Fibroblast of gingiva (primary cell): ENCODE measurements around the gene MEOX1.
"Not testable (repeated sequence)": the region's sequence is repeated elsewhere in the genome, so short reads cannot be mapped to it uniquely, and the experiment has no call there.

ENCODE experiments used
- DNase-seq: peaks from one replicate; pipeline ENCODE4 v3.0.0-alpha.2; 2011; ENCODE audit warnings: low read depth

Gene MEOX1

DNA sequence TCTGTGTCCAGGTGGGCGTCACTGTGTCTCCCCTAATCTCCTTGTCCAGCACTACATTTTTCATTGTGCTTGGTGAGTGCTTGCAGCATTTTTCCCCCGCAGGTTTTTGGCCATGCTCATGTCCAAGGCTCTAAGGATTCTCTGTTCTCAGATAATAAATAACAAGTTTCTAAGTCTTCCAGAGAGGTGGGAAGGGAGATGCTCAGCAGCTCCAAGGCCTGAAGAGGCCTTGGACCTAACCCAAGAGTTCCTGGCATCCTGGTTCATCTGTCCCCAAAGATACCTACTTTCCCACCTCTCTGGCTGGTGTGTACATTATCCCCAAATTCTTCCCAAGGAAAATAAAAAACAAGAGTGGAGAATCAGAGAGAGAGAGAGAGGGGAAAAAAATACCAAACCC is 45.3 kb downstream of the MEOX1 start:
- DNase-seq: no peak

DNA sequence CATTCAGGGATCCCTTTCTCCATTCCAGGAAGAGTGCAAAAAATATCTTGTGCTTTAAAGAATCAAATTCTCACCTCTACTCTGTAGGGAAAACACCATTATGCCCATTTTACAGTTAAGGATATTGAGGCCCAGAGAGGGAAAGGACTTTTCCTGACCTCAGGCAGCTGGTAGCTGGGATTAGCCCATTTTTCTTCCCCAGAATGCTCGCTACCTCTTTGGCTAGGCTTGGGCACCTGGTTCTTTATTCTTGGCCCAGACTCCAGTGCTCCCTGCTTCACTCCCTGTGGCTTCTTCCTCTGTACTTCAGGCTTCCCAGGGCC is 45.7 kb downstream of the MEOX1 start:
- no peak for DNase-seq

DNA sequence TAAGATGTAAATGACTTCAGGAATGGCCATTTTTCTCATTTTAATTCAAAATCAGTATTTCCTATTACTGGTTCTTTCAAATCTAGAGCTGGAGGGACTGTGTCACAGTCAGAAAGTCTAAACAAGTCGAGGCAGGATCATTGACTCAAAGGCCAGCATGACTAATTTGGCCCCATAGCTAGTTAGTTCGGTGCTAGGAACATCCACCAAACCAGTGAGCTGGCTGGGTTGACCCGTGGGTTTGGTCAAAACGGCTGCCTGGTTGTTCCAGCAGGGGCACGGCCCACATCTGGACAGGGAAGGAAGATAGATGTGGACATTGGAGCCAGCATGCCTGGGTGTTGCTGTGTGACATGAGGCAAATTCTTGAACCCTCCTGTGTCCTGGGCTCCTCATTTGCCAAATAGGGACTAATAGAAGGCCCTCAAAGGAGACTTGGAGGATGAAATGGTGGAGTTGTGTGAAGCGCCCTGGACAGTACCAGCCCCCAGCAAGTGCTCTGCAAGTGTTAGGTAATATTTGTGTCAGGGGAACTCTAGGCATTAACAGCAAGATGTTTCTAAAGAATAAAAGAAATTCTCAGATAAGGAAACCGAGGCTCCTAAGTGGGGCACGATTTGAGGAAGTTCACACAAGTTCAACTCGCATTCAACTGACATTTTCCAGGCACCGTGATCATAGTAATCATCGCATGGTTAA is 46.2 kb downstream of the MEOX1 start:
- DNase-seq: no peak

DNA sequence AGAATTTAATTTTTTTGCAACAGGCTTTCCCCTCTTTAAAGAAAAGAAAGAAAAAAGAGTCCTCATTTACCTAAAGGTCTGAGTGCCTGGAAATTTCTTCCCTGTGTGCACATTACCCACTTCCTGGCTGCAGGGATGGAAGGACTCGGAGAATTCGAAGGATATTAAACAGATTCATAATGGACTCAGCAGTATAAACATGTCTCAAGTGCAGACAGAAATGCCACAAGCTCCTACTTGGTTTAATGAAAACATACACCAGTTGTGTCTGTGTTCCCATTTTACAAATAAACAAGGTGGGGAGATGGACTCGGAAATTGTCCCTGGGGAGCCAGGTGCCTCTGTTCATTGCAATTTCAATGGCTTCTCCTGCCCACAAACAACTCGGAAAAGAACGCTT is 47.2 kb downstream of the MEOX1 start:
- DNase-seq: no peak

DNA sequence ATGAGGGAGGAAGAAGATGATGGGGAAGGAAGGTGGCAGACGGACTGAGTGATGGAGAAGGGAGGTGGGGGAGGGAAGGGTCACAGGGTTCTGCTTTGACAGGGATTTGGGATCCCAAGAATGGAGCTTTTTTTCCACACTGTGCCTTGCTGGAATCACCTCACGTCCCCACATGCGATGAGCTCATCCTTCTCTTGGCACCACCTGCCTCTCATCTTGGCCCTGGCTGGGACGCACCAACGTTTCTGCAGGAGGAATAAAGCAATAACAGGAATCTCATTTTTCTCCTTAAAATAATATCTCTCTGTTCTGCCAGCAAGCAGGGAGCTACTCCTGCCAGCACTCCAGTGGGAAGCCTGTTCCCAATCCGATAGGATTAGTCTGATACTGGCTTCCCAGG is 47.8 kb downstream of the MEOX1 start:
- DNase-seq: no peak

DNA sequence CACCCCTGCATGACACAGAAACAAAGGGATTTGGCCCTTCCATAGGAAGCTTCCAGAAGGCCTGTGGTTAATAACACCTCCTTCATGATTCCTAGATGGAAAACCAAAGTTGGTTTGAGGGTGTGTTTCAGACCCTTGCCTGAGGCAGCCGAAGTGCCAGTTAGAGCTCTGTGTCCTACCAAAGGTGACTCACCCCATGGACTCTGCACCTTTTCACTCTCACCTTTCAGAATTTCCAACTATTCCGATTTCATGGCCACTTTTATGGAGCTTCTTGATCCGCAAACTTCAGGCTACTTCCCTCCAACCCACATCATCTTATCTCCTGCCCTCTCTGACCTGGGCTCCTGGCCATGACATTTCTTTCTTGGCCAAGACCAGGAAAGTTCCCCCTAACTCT is 49.2 kb downstream of the MEOX1 start:
- DNase-seq: no peak

DNA sequence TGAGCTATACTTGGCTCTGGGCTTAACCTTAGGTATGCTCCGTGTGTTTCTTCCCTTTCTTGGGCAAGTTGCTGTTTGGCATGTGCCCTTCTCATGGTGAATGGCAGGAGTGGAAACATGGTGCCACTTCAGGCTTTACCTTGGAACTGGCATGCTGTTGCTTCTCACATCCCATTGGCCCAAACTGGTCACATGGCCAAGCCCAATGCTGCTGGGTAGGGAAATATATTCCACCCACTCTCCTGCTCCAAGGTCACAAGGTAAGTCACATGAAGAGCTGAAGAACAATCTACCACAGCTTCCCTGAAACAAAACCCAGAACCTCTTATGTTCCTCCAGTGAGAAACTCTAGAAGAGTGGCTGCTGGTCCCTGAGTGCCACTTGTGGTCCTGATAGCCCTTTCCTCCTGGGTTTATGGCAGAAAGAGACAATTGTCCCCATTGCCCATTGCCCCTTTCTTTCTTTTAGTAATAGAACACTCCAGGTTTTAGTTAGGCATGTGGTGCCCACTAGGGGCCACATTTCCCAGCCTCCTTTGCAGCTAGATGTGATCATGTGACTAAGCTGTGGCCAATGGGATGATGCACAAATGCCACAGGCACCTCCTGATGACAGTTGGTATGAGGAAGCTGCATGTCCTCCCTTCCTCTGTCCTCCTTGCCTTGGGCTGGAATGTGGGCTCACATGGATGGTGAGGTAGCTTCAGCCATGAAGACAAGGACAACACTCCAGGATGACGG is 50.3 kb downstream of the MEOX1 start:
- no peak for DNase-seq

DNA sequence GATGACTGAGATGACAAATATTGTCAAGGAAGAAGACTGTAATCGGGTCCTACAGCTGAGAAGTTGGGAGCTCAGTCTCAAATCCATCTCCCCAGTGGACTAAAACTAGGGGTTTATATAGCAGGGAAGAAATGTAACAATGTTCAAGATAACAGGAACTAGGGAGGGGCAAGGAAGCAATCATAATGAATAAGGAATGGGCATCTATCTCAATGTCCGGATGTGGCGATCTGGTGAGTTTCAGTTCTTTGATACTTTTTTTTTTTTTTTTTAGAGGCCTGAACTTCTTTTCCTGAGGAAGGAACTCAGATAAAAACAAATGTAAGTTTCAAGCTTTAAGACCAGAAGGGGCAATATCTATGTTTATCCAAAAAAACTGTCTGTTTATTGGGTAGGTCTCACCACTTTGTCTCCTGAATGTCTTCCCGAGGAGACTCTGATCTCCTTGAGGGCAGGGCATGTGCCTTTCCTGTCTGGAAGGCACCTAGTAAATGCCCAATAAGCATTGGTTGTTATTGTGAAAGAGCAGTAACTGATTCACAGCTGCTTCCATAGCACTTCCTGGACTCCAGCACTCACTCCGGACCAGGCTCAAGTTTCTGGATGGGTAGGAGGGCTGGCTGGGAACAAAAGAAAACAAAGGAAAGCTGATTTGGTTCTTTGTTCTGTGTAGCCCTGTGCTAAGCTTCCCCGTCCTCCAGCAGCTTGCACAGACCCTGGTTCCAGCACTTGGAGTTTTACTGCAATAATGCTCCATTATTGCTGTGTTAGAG is 51.9 kb downstream of the MEOX1 start:
- no peak for DNase-seq

DNA sequence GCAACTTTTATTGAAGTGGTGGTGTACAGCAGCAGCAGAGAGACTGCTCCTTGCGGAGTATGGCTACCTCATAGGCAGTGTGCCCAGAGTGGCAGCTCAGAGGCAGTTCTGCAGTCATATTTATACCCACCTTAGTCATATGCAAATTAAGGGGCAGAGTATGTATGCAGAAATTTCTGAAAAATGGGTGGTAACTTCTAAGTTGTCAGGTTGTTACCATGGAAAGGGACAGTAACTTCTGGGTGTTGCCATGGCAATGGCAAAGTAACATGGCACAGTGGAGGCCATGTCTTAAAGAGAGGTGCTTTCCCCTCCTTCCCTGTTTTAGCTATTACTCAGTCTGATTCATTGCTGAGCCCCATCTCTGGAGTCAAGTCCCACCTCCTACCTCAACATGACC is 53.4 kb downstream of the MEOX1 start:
- DNase-seq: no peak

DNA sequence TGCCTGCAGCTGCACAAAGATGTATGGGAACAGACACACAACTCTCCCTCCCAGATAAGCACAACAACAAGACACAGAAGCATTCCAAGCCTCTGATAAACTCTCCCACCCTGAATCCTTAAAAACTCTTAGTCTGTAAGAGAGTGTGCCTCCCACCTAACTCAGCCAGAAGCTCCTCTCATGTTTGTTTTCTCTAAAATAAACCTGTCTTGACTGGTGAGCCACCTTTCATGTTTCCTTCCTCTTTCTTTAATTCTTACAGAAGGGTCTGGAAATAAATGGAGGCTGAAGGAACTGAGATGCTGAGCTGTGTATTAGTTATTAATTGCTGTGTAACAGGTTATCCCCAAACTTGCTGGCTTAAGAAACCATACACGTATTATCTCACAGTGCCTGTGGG is 57.2 kb downstream of the MEOX1 start:
- DNase-seq: no peak

DNA sequence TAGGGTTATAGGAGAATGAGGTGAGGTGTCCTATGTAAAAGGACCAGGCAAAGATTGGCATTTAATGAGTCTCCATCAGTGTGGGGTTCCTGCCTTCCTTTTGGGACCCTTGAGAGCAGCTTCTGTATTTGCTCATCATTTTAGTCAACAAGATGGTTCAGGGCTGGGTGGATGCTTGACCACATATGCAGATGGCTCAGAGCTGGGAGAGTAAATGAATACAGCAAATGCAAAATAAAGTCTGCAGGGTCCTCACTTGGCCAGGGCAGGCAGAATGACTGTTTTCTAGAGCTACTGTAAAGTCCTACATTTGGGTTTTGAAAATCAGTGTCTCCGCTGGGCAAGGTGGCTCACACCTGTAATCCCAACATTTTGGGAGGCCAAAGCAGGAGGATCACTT is 58.4 kb downstream of the MEOX1 start:
- no peak for DNase-seq

DNA sequence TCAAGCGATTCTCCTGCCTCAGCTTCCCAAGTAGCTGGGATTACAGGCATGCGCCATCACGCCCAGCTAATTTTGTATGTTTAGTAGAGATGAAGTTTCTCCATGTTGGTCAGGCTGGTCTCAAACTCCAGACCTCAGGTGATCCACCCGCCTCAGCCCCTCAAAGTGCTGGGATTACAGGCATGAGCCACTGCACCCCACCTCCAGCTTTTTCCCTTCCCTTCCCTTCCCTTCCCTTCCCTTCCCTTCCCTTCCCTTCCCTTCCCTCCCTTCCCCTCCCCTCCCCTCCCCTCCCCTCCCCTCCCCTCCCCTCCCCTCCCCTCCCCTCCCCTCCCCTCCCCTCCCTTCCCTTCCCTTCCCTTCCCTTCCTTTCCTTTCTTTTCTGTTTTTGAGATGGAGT is 59.2 kb downstream of the MEOX1 start:
- DNase-seq: not testable (repeated sequence)

DNA sequence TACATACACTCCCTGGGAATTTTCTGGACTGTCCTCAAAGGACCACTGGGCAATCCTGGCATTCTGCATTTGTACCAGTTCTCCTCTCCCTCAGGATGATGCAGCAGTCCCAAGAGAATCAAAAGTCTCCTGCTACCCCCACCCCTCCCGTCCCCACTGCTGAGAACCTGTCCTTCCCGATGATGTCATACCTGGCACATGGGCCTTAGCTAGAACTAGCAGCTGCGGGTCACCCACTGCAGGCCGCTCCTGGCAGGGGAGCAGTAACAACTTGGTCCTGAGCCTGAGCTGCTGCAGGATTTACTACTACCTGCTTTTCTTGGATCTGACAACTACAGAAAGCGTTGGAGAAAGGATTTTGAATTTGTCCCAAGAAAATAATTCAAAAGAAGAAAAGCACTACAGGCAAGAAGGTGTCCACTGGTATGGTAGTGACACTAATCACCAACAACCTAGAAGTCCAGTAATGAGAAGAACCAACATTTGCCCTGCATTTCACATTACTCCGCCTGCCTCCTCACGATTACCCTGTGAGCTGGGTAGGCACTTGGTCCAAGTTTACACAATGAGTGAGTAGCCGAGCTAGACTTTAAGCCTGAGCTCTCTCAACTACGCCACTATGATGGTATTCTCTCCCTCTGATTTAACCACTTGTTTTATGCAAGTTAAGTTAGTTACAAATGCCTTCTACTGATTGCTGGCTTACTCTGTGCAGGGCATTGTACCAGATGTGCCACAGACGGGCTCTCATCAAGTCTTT is 60.3 kb downstream of the MEOX1 start:
- DNase-seq: no peak

DNA sequence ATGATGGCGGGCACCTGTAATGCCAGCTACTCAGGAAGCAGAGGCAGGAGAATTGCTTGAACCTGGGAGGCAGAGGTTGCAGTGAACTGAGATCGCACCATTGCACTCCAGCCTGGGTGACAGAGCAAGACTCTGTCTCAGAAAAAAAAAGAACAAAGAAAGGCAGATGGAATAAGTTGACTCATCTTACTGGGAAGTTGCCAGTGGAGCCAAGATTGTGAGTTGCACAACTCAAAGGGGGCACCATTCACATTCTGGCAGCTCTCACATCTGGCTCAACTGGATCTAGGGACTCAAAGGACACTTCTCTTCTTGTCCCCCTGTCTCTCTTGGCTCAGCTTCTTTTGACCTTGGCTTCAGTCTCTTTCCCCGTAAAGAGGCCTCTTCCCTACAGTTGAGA is 61.9 kb downstream of the MEOX1 start:
- DNase-seq: peak; percentile 85

DNA sequence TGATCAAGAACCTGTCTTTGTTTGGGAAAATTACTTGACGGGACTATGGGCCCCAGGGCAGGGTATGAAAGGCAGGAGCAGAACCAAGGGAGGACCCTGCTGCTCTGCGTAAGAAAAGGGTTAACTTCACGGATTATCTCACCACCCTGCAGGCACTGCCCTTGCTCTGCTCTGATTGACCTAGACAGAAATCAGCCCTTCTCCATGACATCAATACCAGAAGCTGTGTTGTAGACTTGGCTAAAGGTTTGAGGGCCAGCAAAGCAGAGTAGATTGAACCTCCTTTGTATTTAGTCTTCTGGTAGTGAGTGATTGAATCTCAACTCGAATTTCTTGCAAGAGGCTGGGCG is 62.7 kb downstream of the MEOX1 start:
- no peak for DNase-seq

DNA sequence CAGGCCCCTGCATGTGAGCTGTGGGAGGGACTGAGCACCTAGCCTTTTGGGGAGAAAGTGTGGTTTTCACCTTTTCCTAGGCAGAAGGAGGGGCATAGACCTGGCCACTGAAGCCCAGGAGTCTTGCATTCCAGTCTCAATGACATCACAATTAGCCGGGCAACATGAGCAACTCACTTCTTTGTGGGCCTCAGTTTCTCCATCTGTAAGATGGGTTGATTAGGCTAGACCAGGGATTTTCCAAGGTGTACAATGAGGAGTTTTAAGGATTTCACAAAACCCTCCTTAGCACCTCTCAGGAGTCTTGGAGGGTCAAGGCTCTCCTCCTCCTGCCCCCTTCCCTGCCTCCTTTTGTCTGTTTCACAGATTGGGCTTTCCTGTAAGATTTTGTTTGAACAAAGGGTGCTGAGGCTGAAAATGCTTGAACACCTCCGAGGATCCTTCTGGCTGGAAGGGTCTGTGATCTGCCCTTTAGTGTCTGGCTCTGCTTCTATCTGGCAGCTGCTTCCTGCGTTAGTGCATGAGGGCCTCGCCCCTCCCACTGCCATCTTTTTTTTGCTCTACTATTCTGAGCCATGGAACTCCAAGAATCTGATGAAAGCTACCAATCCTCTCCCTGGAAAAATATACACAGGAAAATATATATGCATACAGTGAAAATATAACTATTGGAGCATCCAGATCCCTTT is 63.2 kb downstream of the MEOX1 start:
- no peak for DNase-seq

DNA sequence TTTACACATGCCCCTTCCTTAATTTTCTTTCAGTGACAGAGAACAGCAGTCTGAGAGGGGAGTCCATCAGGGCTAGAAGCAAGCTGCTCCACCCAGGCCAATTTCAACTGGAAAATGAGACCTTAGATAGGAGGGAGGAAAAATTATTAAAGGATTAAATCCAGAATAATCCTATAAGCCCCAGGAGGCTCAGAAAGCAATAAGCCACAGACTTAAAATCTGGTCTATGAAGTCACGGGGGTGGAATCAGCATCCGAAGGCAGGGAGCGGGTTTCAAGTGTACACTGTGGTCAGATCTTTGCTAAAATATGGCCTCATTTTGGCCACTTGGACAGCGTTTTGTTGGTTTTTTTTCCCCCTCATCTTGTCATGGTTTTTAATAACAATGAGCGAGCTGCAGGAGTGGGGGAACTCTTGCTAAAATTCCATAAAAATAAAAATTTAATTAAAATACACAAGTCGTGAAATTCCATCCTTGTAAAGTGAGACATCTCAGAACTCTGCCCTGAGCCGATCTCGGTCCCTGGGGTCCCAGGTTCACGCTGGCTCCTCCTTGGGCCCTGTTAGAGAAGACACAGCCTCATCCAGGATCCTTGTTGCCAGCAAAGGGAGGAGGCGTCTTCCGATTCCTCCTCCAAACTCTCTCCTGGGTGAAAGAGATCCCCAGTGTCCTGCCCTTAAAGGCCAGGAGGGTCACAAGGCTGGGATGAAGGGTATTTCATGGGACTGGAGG is 63.9 kb downstream of the MEOX1 start:
- DNase-seq: no peak

DNA sequence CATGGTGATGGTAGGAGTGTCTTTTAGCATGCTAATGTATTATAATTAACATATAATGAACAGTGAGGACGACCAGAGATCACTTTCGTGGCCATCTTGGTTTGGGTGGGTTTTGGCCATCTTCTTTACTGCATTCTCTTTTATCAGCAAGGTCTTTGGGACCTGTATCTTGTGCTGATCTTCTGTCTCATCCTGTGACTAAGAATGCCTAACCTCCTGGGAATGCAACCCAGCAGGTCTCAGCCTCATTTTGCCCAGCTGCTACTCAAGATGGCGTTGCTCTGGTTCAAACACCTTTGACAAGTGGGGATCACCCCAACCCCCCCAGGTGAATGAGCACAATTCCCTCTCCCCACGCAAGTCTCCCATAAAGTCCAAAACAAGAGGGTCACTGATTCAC is 66.3 kb downstream of the MEOX1 start:
- no peak for DNase-seq

DNA sequence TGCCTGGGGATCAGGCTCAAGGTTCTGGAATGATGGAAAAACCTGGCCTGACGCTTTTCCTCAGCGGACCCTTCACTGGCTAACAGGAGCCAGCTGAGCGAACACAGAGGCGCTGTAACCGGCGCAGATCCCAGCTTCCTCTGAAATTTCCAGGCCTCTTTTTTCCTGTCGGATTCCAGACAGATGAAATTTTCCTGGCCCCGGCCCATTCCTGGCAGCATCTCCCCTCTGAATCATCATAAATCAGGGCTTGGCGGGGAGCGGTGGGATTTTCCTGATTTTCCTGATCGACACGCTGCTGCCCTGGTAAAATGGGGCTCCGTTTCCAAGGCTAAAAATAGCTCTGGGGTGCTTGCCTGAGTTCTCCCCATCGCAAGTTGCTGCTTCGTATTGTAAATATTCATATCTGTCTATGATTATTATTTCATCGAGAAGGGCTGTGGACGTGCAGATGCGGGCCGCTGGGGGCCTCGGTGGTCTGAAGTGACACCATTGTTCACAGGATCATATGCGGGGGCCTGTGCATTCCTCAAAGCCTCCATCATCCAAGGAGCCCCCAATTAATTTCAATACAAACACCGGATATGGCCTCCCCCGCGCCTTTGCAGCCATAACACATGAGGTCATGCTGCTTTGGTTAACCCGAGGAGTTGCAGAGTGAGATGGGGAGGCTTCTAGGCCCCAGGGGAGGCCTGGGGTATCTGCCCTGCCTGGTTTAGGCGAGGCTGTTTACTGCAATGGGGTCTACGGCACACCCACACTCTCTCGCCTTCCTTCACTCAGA is 69.8 kb downstream of the MEOX1 start:
- DNase-seq: peak; percentile 66

DNA sequence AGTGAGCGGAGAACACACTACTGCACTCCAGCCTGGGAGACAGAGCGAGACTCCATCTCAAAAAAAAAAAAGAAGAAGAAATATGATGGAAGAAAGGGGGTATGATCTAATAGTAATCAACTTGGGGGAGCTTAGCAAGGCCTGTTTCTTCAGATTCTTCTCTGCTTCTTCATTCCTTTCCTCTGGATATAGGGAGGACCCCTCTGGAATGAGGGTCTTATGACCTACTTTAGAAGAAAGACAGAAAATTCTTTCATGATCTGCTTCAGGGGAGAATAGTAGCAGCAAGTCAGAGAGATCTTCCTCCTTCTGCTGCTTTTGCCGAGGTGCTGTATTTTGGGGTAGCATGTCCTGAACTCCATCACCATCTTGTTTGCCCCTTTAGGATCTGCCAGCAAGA is 70.7 kb downstream of the MEOX1 start:
- no peak for DNase-seq
